Thymus (tissue), 11 donors: ENCODE results near the gene FTO. TPM values are rescaled to one million over a fixed set of nuclear protein-coding genes. Genes with fewer than 3 reads are reported as not detected.
A peak's percentile ranks its signal among the peaks of the same experiment; 100 is the strongest.

Experiments used
- DNase-seq, 9 donors: peaks; one replicate each; pipeline ENCODE4 v3.0.0-alpha.2; 2013; ENCODE audit warnings: low spot score in 9 of 9, low read depth in 6 of 9, missing footprints in 1 of 9
- H3K27ac ChIP-seq, 2 donors: one replicate each; pipeline ENCODE4 v1.5.1; 2013; ENCODE audit warnings: control low read depth in 1 of 2, low read depth in 1 of 2, low read length in 1 of 2, mild to moderate bottlenecking in 1 of 2, moderate library complexity in 1 of 2
- H3K27me3 ChIP-seq, 2 donors: one replicate each; pipeline ENCODE4 v1.5.1; 2013; ENCODE audit warnings: low read length in 1 of 2; ENCODE audit not compliant: control insufficient read depth in 2 of 2, insufficient read depth in 1 of 2
- H3K36me3 ChIP-seq, 2 donors: one replicate each; pipeline ENCODE4 v1.5.1; 2013; ENCODE audit warnings: low read length in 1 of 2, mild to moderate bottlenecking in 1 of 2, moderate library complexity in 1 of 2; ENCODE audit not compliant: control insufficient read depth in 2 of 2, insufficient read depth in 2 of 2
- H3K4me1 ChIP-seq, 2 donors: one replicate each; pipeline ENCODE4 v1.5.1; 2013; ENCODE audit warnings: low read length in 2 of 2; ENCODE audit not compliant: control insufficient read depth in 2 of 2, insufficient read depth in 2 of 2
- H3K4me3 ChIP-seq, 2 donors: one replicate each; pipeline ENCODE4 v1.5.1; 2013; ENCODE audit warnings: low read length in 2 of 2, control low read depth in 1 of 2, mild to moderate bottlenecking in 1 of 2
- H3K9me3 ChIP-seq, 2 donors: one replicate each; pipeline ENCODE4 v1.5.1; 2013; ENCODE audit warnings: low read length in 1 of 2, mild to moderate bottlenecking in 1 of 2; ENCODE audit not compliant: control insufficient read depth in 2 of 2, insufficient read depth in 1 of 2
- WGBS: extraction: QIAGEN DNeasy Blood & Tissue Kit; methylation state at CpG from one replicate; pipeline ENCODE4 v1.1.7; 2013; 5-methylcytosine and 5-hydroxymethylcytosine counted together
- polyA plus RNA-seq: library from polyadenylated mRNA; stranded (reverse); fragments of 200-250 nt; gene quantifications from one replicate; pipeline ENCODE4 v1.2.3, GENCODE V29; 2013
- total RNA-seq: library from RNA; stranded (reverse); fragments of 120-200 nt; gene quantifications from one replicate; pipeline ENCODE4 v1.2.4, GENCODE V29; 2013
- donor health status: healthy.

FTO gene
- total and polyA plus RNA-seq, 2 donors = 13.7 to 34.5 TPM

DNA sequence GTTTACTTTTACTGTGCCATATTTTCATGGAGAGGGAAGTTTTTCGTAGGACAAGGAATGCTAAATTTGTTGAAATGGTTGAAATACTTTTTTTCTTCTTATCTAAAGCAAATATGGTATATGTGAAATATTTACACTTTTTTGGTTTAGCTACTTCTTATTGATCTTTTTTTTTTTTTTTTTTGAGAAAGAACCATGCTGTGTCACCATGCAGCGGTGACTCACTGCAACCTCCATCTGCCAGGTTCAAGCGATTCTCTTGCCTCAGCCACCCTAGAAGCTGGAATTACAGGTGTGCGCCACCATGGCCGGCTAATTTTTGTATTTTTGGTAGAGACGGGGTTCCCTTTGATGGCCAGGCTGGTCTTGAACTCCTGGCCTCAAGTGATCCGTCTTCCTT, 100.5 kb downstream of the FTO start:
- H3K9me3 ChIP-seq = no peaks in the 10 kb centered on the region
- WGBS = 98% methylated on average over 7 of the region's 7 CpGs
- H3K27me3 ChIP-seq = no peaks in the 10 kb centered on the region
- H3K4me3 ChIP-seq = no peak overlapping the region
- DNase-seq = no peak
- H3K36me3 ChIP-seq = no peaks in the 10 kb centered on the region
- H3K4me1 ChIP-seq = peaks cover 0 to 9% of the 10 kb centered on the region in 2 donors
- H3K27ac ChIP-seq = no peak overlapping the region

DNA sequence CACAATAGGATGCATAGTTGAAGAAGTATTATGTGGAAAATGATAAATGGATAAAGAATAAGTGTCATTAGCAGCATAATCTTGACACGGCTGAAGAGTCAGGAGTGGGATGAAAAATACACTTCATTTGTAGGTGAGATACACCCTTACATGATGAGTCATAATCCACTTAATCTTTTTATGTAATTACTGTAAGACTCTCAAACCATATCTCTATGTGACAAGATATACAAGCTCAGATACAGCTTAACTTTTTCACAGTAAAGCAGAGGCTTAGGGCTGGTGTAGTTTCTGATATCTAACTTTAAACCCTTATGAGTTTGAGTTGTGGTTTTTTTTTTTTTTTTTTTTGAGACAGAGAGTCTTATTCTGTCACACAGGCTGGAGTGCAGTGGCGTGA, 101.2 kb downstream of the FTO start:
- H3K27me3 ChIP-seq = no peaks in the 10 kb centered on the region
- no peak overlapping the region for H3K4me3 ChIP-seq
- H3K9me3 ChIP-seq = no peaks in the 10 kb centered on the region
- no peaks in the 10 kb centered on the region for H3K36me3 ChIP-seq
- no peak overlapping the region for H3K27ac ChIP-seq
- 94% methylated on average over 2 of the region's 2 CpGs for WGBS
- H3K4me1 ChIP-seq = peaks cover 0 to 9% of the 10 kb centered on the region in 2 donors
- no peak for DNase-seq

DNA sequence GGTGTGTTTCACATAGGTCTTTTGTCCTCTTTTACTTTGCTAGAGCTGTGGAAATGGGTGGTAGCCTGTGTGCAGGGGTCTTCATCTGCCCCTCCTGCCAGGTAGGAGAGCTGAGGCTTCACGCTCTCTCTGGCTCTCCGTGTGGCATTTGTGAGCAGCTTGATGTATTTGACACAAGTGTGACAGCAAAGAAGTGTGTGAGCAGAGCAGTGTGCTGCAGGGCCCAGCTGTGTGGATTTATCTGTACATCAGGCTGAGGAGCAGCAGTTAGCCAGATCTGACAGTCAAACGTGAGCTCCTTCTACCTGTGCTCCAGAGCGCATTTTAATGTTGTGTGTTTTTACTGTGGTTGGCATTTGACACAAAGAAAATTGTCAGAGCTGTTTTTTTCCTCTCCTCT, 101.8 kb downstream of the FTO start:
- H3K9me3 ChIP-seq = no peaks in the 10 kb centered on the region
- H3K4me3 ChIP-seq = no peak overlapping the region
- no peaks in the 10 kb centered on the region for H3K27me3 ChIP-seq
- H3K27ac ChIP-seq = peak overlapping the region in 1 of 2 donors; percentile 70
- WGBS = 67% methylated on average over 4 of the region's 4 CpGs
- peaks cover 0 to 9% of the 10 kb centered on the region in 2 donors for H3K4me1 ChIP-seq
- no peaks in the 10 kb centered on the region for H3K36me3 ChIP-seq
- DNase-seq = peak; percentile 20 to 75 (median 41)

DNA sequence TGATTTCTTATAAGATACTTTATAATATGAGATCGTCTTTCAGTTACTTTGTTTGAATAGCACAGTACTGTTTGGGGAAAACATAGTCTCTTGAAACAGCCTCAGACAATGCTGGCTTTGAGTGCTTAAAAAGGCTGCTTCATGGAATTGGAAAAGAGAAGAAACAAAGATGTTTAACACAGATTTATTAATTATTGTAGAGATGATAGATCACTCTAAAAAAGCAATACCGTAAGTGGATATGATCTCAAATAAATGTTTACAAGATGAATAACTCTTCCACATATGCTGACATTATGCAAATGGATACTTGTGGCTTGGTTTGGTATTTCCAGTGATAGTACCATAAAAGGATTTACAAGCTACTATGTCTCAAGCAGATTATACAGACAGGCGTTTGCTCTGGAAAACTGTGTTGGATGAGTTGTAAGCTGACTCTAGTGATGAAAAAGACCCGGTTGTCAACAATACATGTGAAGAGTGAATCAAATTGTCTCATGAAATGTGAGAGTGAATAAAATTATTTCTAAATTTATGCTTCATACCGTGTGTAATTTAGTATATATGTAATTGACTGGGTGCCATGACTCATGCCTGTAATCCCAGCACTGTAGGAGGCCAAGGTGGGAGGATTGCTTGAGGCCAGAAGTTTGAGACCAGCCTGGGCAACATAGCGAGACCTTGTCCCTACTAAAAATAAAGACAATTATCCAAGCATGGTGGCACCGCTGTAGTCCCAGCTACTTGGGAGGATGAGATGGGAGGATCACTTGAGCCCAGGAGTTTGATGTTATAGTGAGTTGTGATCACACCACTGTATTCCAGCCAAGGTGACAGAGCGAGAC, 105.4 kb downstream of the FTO start:
- DNase-seq = no peak
- H3K9me3 ChIP-seq = no peaks in the 10 kb centered on the region
- no peak overlapping the region for H3K4me3 ChIP-seq
- H3K27ac ChIP-seq = no peak overlapping the region
- H3K36me3 ChIP-seq = peaks cover 3 to 5% of the 10 kb centered on the region in 2 donors
- WGBS = 96% methylated on average over 8 of the region's 8 CpGs
- peaks cover 0 to 9% of the 10 kb centered on the region in 2 donors for H3K4me1 ChIP-seq
- no peaks in the 10 kb centered on the region for H3K27me3 ChIP-seq

DNA sequence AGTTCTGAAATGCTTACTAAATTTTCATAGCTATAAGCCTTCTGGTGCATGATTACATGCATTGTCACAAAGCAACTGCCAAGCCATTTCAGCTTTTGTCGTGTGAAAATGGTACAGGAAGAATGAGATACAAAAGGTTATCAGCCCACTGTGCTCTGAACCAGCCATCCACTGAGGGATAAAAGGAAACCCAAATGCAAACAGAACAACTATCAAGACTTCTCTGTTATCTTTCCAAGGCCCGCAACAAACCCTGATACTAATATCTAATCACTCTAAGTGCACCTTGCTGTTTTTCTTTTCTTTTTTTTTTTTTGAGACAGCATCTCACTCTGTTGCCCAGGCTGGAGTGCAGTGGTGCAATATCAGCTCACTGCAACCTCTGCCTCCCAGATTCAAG, 109.0 kb downstream of the FTO start:
- no peak overlapping the region for H3K4me3 ChIP-seq
- H3K4me1 ChIP-seq = no peaks in the 10 kb centered on the region
- H3K27me3 ChIP-seq = no peaks in the 10 kb centered on the region
- H3K36me3 ChIP-seq = peaks cover 3 to 5% of the 10 kb centered on the region in 2 donors
- H3K27ac ChIP-seq = no peak overlapping the region
- DNase-seq = no peak
- WGBS = 84% methylated on average over 2 of the region's 2 CpGs
- H3K9me3 ChIP-seq = no peaks in the 10 kb centered on the region

DNA sequence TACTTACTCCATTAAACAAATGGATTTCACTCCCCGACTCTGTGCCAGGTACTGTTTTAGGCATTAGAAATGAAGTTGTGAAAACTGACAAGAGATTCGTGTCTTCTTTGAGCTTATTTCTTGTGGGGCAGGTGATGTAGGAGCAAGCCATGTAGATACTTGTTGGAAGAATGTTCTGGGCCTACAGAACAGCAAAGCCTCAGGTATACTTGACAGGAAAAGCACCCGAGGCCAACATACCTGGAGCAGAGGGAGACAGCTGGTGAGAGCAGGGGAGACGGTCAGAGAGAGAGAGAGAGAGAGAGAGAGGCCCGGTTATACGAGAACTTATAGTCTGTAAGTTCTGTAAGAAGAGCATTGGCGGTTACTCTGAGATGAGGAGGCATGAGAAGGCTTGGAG, 110.8 kb downstream of the FTO start:
- DNase-seq = no peak
- Histone ChIP-seq H3K27ac (no peak overlapping the region), H3K27me3 (no peaks in the 10 kb centered on the region), H3K4me3 (no peak overlapping the region), H3K9me3 (no peaks in the 10 kb centered on the region), H3K4me1 (no peaks in the 10 kb centered on the region), H3K36me3 (peaks cover 3 to 5% of the 10 kb centered on the region in 2 donors)
- 98% methylated on average over 7 of the region's 7 CpGs for WGBS

DNA sequence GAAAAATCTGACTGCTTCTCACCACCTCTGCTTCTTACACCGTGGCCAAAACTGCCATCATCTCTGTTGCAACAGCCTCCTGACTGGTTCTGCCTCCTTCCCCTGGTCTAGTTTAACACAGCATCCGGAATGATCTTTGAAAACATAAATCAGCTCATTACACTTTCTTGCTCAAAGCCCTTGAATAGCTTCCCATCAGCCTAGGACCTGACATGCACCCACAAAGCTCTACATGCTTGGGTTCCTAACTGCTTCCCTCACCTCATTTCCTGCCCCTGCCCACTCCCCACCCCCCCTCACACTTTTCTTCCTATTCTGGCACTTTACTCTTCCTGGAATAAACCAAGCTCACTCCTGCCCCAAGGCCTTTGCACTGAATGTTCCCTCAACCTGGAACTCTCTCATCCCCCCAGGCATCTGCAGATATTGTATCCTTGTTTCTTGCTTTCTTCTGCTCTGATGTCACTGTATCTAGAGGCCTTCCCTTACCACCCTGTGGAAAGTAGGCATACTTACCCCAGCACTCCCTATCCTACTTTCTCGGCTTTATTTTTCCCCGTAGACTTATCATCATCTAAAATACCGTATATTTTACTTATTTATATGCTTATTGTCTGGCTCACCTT, 112.4 kb downstream of the FTO start:
- H3K36me3 ChIP-seq = peaks cover 3 to 4% of the 10 kb centered on the region in 2 donors
- no peak for DNase-seq

DNA sequence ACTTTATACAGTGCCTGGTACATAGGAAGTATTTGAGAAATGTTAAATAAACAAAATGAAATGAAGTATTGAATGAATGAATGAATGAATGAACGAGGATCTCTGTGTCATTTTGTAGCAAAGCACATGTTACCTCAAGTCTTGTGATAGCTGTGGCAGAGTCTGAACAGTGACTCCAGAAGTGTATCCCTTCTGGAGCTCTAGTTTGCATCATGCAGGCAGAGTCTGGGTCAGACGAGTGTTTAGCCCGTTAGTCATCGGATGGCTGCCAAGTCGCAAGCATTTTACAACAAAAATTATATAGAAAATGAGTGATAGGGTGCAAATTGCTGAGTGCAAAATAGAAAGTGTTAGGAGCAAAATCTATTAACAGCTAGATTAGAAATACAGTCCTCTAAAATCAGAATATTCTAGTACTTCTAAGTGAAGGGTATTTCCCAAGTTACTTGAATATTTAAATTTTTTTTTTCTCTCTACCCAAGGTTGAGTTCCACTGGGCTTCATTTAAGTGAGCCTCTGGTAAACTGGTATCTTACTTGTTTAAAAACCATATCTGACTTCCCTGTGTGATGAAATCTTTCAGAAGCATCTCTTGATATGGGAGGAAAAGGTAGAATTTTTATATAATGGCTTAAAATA, 113.3 kb downstream of the FTO start:
- DNase-seq = no peak
- Histone ChIP-seq H3K4me3 (no peak overlapping the region), H3K36me3 (peaks cover 0 to 3% of the 10 kb centered on the region in 2 donors), H3K4me1 (no peaks in the 10 kb centered on the region), H3K27me3 (no peaks in the 10 kb centered on the region), H3K9me3 (no peaks in the 10 kb centered on the region), H3K27ac (no peak overlapping the region)
- WGBS = 98% methylated on average over 5 of the region's 5 CpGs

More for the DNA sequence above, 112.4 kb downstream of the FTO start:
- no peaks in the 10 kb centered on the region for H3K4me1 ChIP-seq
- WGBS = 98% methylated on average over 5 of the region's 5 CpGs
- no peak overlapping the region for H3K4me3 ChIP-seq
- H3K27me3 ChIP-seq = no peaks in the 10 kb centered on the region
- H3K27ac ChIP-seq = no peak overlapping the region
- H3K9me3 ChIP-seq = no peaks in the 10 kb centered on the region
